ENCODE results near the gene PRKRIP1. TPM values are rescaled to one million over a fixed set of nuclear protein-coding genes. Genes with fewer than 3 reads are reported as not detected.

PRKRIP1 gene
- total RNA-seq, 4 donors from 2014 or later: 32.8 to 39.9 (median 35.7) TPM

DNA sequence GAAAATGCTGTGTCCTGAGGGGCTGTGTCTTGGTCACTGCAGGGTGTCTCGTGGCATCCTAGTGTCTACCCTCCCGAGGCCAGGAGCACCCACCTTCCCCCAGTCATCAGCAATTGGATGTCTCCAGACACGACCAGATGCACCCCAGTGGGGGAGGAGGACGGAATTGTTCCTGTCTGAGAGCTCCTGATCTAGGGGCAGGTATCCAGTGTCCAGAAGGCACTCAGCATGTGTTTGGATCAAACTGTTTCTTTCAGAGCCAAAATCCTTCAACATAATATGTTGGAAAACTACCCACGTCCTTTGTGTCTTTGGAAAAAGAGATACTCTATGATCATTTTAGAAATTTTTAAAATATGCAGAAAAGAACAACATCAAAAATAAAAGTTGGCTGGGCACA lies 16.9 kb downstream of the PRKRIP1 start:
- intact Hi-C loops (cut with DNase I; ENCODE audit: low total_unique reads): no loop called here
- TF ChIP-seq, protein P1, sequence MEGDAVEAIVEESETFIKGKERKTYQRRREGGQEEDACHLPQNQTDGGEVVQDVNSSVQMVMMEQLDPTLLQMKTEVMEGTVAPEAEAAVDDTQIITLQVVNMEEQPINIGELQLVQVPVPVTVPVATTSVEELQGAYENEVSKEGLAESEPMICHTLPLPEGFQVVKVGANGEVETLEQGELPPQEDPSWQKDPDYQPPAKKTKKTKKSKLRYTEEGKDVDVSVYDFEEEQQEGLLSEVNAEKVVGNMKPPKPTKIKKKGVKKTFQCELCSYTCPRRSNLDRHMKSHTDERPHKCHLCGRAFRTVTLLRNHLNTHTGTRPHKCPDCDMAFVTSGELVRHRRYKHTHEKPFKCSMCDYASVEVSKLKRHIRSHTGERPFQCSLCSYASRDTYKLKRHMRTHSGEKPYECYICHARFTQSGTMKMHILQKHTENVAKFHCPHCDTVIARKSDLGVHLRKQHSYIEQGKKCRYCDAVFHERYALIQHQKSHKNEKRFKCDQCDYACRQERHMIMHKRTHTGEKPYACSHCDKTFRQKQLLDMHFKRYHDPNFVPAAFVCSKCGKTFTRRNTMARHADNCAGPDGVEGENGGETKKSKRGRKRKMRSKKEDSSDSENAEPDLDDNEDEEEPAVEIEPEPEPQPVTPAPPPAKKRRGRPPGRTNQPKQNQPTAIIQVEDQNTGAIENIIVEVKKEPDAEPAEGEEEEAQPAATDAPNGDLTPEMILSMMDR (IDR thresholded peaks at IDR 0.05): no peak
- no peak for TF ChIP-seq POLR2A (IDR thresholded peaks at IDR 0.05)
- no peak overlapping the region for H3K4me3 ChIP-seq (ENCODE audit: low read depth, poor library complexity, severe bottlenecking)
- WGBS, 2 donors: 75 to 77% methylated on average over 5 of the region's 5 CpGs
- DNase-seq (ENCODE audit: low spot score in 2 of 2): no peak

DNA sequence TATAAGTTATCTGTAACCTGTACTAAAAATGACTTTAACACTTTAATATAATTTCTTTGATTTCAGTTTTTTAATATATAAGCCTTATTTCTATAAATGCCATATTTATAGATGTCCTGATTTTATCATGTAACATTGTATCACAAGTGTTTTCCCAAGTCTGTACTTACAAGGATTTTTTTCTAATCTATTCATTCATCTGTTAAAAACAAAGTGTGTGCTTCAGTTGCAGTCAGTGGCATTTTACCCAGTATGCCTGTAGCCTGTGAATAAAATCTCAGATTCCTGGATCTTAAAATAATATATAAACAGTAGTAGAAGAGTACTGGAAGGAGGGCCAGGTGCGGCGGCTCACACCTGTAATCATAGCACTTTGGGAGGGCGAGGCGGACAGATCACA lies 17.4 kb downstream of the PRKRIP1 start:
- H3K4me3 ChIP-seq (ENCODE audit: low read depth, poor library complexity, severe bottlenecking): no peak overlapping the region
- 99% methylated on average over 4 of the region's 4 CpGs for WGBS, 2 donors
- intact Hi-C loops (cut with DNase I; ENCODE audit: low total_unique reads): no loop called here
- DNase-seq (ENCODE audit: low spot score in 2 of 2): no peak
- TF ChIP-seq POLR2A (IDR thresholded peaks at IDR 0.05): no peak
- TF ChIP-seq, protein P1 (IDR thresholded peaks at IDR 0.05): no peak

DNA sequence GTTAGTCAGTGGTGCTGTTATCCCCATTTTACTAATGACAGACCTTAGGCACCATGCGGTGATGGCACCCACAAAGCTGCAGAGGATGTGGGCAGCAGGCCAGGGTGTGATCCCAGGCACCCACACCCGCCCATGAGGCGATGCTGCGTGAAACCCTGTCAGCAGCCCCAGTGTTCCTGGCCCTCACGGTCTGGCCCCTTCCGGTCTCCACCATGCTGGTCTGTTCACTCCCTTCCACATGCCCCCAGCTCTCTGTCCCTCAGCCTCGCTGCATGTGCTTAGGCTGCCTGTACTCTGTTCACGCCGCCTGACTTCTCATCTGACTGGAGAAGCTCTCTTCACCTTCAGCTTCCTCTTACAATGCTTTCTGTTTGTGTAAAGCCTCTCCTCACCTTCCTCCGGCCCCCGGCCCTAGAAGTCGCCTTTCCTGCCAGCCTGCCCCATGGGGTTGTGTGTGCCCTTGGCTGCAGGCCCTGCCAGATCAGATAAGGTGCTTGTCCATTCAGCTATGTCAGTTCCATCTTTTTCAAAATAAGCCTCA lies 19.6 kb downstream of the PRKRIP1 start:
- no peak overlapping the region for H3K4me3 ChIP-seq (ENCODE audit: low read depth, poor library complexity, severe bottlenecking)
- intact Hi-C loops (cut with DNase I; ENCODE audit: low total_unique reads): no loop called here
- WGBS, 2 donors: 78 to 79% methylated on average over 12 of the region's 12 CpGs
- DNase-seq (ENCODE audit: low spot score in 2 of 2): no peak
- TF ChIP-seq, protein P1 (IDR thresholded peaks at IDR 0.05): no peak
- TF ChIP-seq POLR2A (IDR thresholded peaks at IDR 0.05): no peak

DNA sequence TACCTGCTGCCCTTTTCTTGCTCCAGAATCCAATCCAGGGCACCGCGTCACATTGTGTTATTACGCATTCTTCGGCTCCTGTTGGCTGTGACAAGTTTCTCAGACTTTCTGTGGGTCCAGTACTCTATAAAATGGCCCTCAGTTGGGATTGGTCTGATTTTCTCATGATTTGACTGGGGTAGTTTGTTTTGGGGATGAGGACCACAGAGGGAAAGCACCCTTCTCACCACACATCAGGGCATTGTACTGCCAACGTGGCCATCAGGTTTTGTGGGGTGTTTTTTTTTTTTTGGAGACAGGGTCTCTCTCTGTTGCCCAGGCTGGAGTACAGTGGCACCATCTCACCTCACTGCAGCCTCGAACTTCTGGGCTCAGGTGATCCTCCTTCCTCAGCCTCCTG lies 20.2 kb downstream of the PRKRIP1 start:
- TF ChIP-seq POLR2A (IDR thresholded peaks at IDR 0.05): no peak
- TF ChIP-seq, protein P1 (IDR thresholded peaks at IDR 0.05): no peak
- WGBS, 2 donors: 91 to 94% methylated on average over 6 of the region's 6 CpGs
- DNase-seq (ENCODE audit: low spot score in 2 of 2): no peak
- intact Hi-C loops (cut with DNase I; ENCODE audit: low total_unique reads): no loop called here
- no peak overlapping the region for H3K4me3 ChIP-seq (ENCODE audit: low read depth, poor library complexity, severe bottlenecking)

DNA sequence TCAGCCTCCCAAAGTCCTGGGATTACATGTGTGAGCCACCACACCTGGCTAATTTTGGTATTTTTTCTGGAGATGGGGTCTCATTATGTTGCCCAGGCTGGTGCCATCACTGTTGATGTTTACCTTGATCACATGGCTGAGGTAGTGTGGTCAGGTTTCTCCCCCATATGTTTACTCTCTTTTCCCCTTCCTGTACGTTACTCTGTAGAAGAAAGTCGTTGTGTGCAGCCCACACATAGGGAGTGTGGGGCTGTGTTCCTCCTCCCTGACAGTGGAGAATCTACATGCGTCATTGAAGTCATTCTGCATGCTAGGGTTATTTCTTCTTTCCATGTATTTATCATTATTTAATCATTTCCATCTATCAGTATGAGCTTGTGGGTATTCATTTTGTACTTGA lies 20.9 kb downstream of the PRKRIP1 start:
- no peak for DNase-seq (ENCODE audit: low spot score in 2 of 2)
- no peak for TF ChIP-seq POLR2A (IDR thresholded peaks at IDR 0.05)
- TF ChIP-seq, protein P1 (IDR thresholded peaks at IDR 0.05): no peak
- intact Hi-C loops (cut with DNase I; ENCODE audit: low total_unique reads): no loop called here
- no peak overlapping the region for H3K4me3 ChIP-seq (ENCODE audit: low read depth, poor library complexity, severe bottlenecking)
- 81 to 82% methylated on average over 3 of the region's 3 CpGs for WGBS, 2 donors

DNA sequence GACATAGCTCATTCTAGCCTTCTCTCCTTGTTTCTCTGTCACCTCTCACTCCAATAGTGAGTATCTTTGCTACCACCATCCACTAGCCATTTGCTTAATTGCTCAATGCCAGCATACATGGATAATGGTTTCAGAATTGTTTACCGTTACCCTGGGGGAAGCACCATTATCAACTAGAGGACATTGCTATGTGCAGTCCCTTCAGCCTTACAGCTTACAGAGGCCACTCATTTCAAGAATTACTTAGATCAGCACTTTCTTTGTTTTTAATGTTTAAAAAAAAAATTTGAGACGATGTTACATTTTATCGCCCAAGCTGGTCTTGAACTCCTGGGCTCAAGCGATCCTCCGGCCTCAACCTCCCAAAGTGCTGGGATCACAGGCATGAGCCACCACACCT lies 22.4 kb downstream of the PRKRIP1 start:
- intact Hi-C loops (cut with DNase I; ENCODE audit: low total_unique reads): no loop called here
- WGBS, 2 donors: 97 to 99% methylated on average over 5 of the region's 5 CpGs
- TF ChIP-seq, protein P1 (IDR thresholded peaks at IDR 0.05): no peak
- TF ChIP-seq POLR2A (IDR thresholded peaks at IDR 0.05): no peak
- no peak for DNase-seq (ENCODE audit: low spot score in 2 of 2)
- H3K4me3 ChIP-seq (ENCODE audit: low read depth, poor library complexity, severe bottlenecking): no peak overlapping the region
